Pancreas (tissue), 10 donors: ENCODE data around the gene DNAH9. TPM values are rescaled to one million over a fixed set of nuclear protein-coding genes. Genes with fewer than 3 reads are reported as not detected.

Experiments
- ATAC-seq, 4 donors: fragments of 200-7000 bp; cut with Tn5 transposase; one replicate each; pipeline versions ENCODE4 v1.8.0 to v1.9.1; 2020; ENCODE audit warnings: mild to moderate bottlenecking in 4 of 4, moderate library complexity in 4 of 4
- DNase-seq, 6 donors: peaks; one replicate each; pipeline ENCODE4 v3.0.0-alpha.2; 2020
- FAIRE-seq: peaks from 2 replicates; lab custom pipeline; 2012; peaks lifted over from hg19 to GRCh38; lab: Jason Lieb, UNC
- H3K27ac ChIP-seq, 4 donors: fragments of 200-600 bp; sonication (generic); 1 replicate in 3 of 4; 2 replicates in 1 of 4; pipeline versions ENCODE4 v1.5.0 to v1.8.0; 2020
- H3K27me3 ChIP-seq, 4 donors: fragments of 200-600 bp; one replicate each; pipeline ENCODE4 v1.8.0; 2021
- H3K36me3 ChIP-seq, 3 donors: fragments of 200-600 bp; sonication (generic) in 1 of 3; one replicate each; pipeline versions ENCODE4 v1.5.0 to v1.8.0; 2020 to 2021
- H3K4me1 ChIP-seq, 3 donors: fragments of 200-600 bp; one replicate each; pipeline ENCODE4 v1.8.0; 2021
- H3K4me3 ChIP-seq, 4 donors: fragments of 200-600 bp; sonication (generic) in 2 of 4; one replicate each; pipeline versions ENCODE4 v1.5.0 to v1.8.0; 2020 to 2021
- H3K9me3 ChIP-seq, 4 donors: fragments of 200-600 bp; one replicate each; pipeline ENCODE4 v1.8.0; 2021
- WGBS, 2 donors: extraction: QIAGEN DNeasy Blood & Tissue Kit; methylation state at CpG; one replicate each; pipeline ENCODE4 v1.1.7; 2013; 5-methylcytosine and 5-hydroxymethylcytosine counted together
- intact Hi-C, 3 donors: fragments of 100-400 bp; cut with DNase I; formaldehyde crosslinking; loops; one replicate each; pipeline versions ENCODE4 v1.11.1 to v1.14.2; 2022
- polyA plus RNA-seq, 2 donors: library from polyadenylated mRNA; stranded (reverse); fragments of 200-250 nt; gene quantifications; one replicate each; pipeline ENCODE4 v1.2.3, GENCODE V29; 2013
- total RNA-seq, 6 donors: library from RNA; stranded (reverse); fragmentation: NEBNext Ultra II Directional in 4 of 6; extraction: Animal tissue kit (Norgen Biotek cat#: 25700) in 4 of 6; gene quantifications; one replicate each; pipeline versions ENCODE4 v1.2.1 to v1.2.4, GENCODE V29; 2021 to 2023
- TF ChIP-seq, protein P1 (sequence below), 4 donors: fragments of 200-600 bp; sonication (generic) in 3 of 4; IDR thresholded peaks; one replicate each; pipeline versions ENCODE4 v1.5.0 to v1.8.0; 2021; ENCODE audit warnings: antibody characterized with exemption in 4 of 4
- donor health status: healthy with polysubstance abuse.
- donor health status: DM: no; HTN: no; CAD: no; lungs with moderate emphysema.
- donor health status: DM: no; HTN: no; CAD: no.
- donor health status: control.
- donor health status: control.
- donor health status: Bipolar disorder and iron deficiency.
- donor health status: DM: yes; HTN: yes; CAD: no.
- donor health status: DM: no; HTN: no; CAD: no.
- donor health status: DM: no; HTN: no; CAD: no.
- donor health status: DM: yes; HTN: yes; CAD: no.

Gene DNAH9
- total and polyA plus RNA-seq, 8 donors, result 0.53 to 2.4 (median 1.3) TPM

- Histone ChIP-seq H3K4me3 (no peak overlapping the region), H3K4me1 (no peaks in the 10 kb centered on the region), H3K36me3 (no peaks in the 10 kb centered on the region), H3K9me3 (no peaks in the 10 kb centered on the region), H3K27ac (no peak overlapping the region), H3K27me3 (no peaks in the 10 kb centered on the region)
- FAIRE-seq, result no peak
- TF ChIP-seq, protein P1, sequence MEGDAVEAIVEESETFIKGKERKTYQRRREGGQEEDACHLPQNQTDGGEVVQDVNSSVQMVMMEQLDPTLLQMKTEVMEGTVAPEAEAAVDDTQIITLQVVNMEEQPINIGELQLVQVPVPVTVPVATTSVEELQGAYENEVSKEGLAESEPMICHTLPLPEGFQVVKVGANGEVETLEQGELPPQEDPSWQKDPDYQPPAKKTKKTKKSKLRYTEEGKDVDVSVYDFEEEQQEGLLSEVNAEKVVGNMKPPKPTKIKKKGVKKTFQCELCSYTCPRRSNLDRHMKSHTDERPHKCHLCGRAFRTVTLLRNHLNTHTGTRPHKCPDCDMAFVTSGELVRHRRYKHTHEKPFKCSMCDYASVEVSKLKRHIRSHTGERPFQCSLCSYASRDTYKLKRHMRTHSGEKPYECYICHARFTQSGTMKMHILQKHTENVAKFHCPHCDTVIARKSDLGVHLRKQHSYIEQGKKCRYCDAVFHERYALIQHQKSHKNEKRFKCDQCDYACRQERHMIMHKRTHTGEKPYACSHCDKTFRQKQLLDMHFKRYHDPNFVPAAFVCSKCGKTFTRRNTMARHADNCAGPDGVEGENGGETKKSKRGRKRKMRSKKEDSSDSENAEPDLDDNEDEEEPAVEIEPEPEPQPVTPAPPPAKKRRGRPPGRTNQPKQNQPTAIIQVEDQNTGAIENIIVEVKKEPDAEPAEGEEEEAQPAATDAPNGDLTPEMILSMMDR (IDR thresholded peaks at IDR 0.05), result no peak
- no peak for ATAC-seq
- 67 to 79% methylated on average over 6 of the region's 6 CpGs for WGBS, 2 donors
- intact Hi-C loops, result no loop called here
- DNase-seq, result no peak
Measured at GRCh38 chr17:11719856-11720255, 121.6 kb downstream of the DNAH9 start.

DNA sequence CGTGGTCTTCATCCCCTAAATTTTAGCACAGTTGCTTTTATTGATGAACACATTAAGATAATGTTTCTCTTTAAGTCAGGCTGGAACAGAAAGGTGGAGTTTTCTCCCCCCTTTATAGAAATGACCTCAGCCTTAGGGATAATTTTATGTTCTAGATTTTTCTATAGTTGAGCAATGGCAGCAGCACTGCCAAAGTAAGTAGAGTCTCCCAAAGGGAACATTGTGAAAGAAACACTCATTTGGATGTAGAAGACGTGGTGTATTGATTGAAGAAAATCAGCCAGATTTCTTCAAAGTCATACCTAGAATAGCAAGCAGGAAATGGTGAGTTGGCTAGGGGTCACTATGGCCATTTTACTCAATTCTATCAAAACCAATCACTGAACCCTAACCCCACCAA, 122.5 kb downstream of the DNAH9 start:
- no peak for DNase-seq
- intact Hi-C loops, result no loop called here
- FAIRE-seq, result no peak
- H3K36me3 ChIP-seq, result no peaks in the 10 kb centered on the region
- WGBS, 2 donors, result 26 to 35% methylated on average over 2 of the region's 2 CpGs
- TF ChIP-seq, protein P1 (IDR thresholded peaks at IDR 0.05), result no peak
- H3K4me3 ChIP-seq, result no peak overlapping the region
- H3K4me1 ChIP-seq, result no peaks in the 10 kb centered on the region
- no peaks in the 10 kb centered on the region for H3K9me3 ChIP-seq
- ATAC-seq, result no peak
- no peak overlapping the region for H3K27ac ChIP-seq
- no peaks in the 10 kb centered on the region for H3K27me3 ChIP-seq

GRCh38 chr17:11730747-11731146, 132.5 kb downstream of the DNAH9 start:
- Histone ChIP-seq H3K4me3 (no peak overlapping the region), H3K4me1 (no peaks in the 10 kb centered on the region), H3K27ac (no peak overlapping the region), H3K36me3 (no peaks in the 10 kb centered on the region), H3K27me3 (no peaks in the 10 kb centered on the region), H3K9me3 (no peaks in the 10 kb centered on the region)
- ATAC-seq, result no peak
- no peak for DNase-seq
- intact Hi-C loops, result no loop called here
- FAIRE-seq, result no peak
- TF ChIP-seq, protein P1 (IDR thresholded peaks at IDR 0.05), result no peak
- WGBS, 2 donors, result 84 to 93% methylated on average over 3 of the region's 3 CpGs

DNA sequence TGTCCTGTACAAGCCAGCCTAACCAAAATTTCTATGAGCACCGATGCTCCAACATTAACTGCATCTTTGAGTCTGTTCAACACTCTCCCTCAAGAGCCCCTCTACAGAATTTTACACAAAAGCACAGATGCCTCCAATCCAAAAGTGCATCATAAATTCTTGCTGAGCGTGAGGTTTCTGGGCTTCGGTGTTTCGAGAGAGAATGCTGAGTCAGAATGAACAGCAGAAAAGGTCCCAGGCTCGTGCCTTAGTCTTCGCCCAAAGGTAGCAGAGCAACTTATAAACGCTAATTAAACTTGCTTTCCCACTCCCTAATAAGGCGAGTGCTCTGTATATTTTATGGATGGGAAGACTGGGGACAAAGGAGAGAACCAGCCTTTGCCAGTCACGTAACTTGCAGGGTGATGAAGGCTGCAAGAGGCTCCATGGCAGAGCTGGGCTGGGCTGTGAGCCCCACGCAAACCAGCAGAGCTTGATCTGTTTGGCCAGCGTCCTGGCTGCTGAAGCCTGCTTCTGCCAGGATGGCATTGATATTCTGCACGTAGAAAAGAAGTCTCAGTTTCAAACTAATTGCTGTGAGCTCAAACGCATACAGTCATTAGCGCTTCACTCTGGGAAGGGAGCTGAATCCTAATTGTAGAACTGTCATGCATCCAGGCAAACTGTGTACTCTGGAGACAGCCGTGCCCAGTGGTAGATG, 138.5 kb downstream of the DNAH9 start:
- WGBS, 2 donors, result 56 to 61% methylated on average over 15 of the region's 15 CpGs
- H3K9me3 ChIP-seq, result no peaks in the 10 kb centered on the region
- H3K4me3 ChIP-seq, result no peak overlapping the region
- no peaks in the 10 kb centered on the region for H3K4me1 ChIP-seq
- H3K27ac ChIP-seq, result no peak overlapping the region
- DNase-seq, result no peak
- TF ChIP-seq, protein P1 (IDR thresholded peaks at IDR 0.05), result no peak
- no peak for ATAC-seq
- no peak for FAIRE-seq
- no peaks in the 10 kb centered on the region for H3K27me3 ChIP-seq
- intact Hi-C loops, result no loop called here
- H3K36me3 ChIP-seq, result no peaks in the 10 kb centered on the region

DNA sequence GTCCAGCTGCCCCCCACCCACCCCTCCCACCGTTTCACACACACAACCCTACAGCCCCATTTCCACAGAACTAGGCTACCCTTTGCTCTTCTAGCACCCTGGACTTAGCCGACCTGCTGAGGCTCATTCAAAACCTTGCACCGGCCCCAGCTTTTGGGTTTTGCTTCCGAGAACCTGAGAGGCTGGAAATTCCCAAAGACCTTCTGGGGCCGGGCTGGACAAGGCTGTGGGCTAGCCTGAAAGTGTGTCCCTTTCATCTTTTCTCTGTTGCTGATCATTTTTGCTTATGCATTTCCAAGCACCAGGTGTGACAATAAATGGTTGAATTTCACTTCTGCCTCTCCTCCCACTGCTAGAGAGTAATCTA, 139.0 kb downstream of the DNAH9 start:
- no peak overlapping the region for H3K27ac ChIP-seq
- DNase-seq (no peak), FAIRE-seq (no peak), ATAC-seq (no peak)
- no peak overlapping the region for H3K4me3 ChIP-seq
- no peaks in the 10 kb centered on the region for H3K27me3 ChIP-seq
- no peaks in the 10 kb centered on the region for H3K9me3 ChIP-seq
- no peaks in the 10 kb centered on the region for H3K4me1 ChIP-seq
- 59 to 62% methylated on average over 5 of the region's 5 CpGs for WGBS, 2 donors
- intact Hi-C loops, result no loop called here
- H3K36me3 ChIP-seq, result no peaks in the 10 kb centered on the region
- TF ChIP-seq, protein P1 (IDR thresholded peaks at IDR 0.05), result no peak
